Natural killer cell treated with Interleukin-12 subunit alpha and Interleukin-12 subunit beta and Interleukin-15 and Interleukin-18, amount 100 ng/mL, for 72 hours (primary cell): ENCODE results near the gene UBL7. TPM values are rescaled to one million over a fixed set of nuclear protein-coding genes. Genes with fewer than 3 reads are reported as not detected.

Experiments used
- ATAC-seq, 2 donors: fragments of 150-1000 bp; cut with Tn5 transposase in 1 of 2; sonication (Bioruptor Pico), chemical (Tn5 transposase) in 1 of 2; 2 replicates each; pipeline ENCODE4 v1.10.0; 2021
- DNase-seq: peaks from one replicate; pipeline ENCODE4 v3.0.0; 2022; ENCODE audit warnings: low spot score
- H3K27ac Mint-ChIP-seq, 2 donors: 1 replicate in 1 of 2; 2 replicates in 1 of 2; pipeline ENCODE4 v1.8.0; 2022; ENCODE audit warnings: mixed read lengths in 2 of 2, mild to moderate bottlenecking in 1 of 2, moderate library complexity in 1 of 2
- H3K27me3 Mint-ChIP-seq, 2 donors: 1 replicate in 1 of 2; 2 replicates in 1 of 2; pipeline ENCODE4 v1.8.0; 2022; ENCODE audit warnings: mixed read lengths in 2 of 2
- H3K36me3 Mint-ChIP-seq: one replicate; pipeline ENCODE4 v1.8.0; 2022; ENCODE audit warnings: mixed read lengths
- H3K4me1 Mint-ChIP-seq, 2 donors: 1 replicate in 1 of 2; 2 replicates in 1 of 2; pipeline ENCODE4 v1.8.0; 2022; ENCODE audit warnings: low read depth in 2 of 2, mixed read lengths in 2 of 2, mild to moderate bottlenecking in 1 of 2
- H3K4me3 Mint-ChIP-seq: one replicate; pipeline ENCODE4 v1.8.0; 2022; ENCODE audit warnings: mixed read lengths
- H3K9me3 Mint-ChIP-seq: 2 replicates; pipeline ENCODE4 v1.8.0; 2022; ENCODE audit warnings: mixed read lengths
- total RNA-seq, 2 donors: library from RNA; stranded (reverse); gene quantifications; one replicate each; pipeline ENCODE4 v1.2.3, GENCODE V29; 2022

Gene UBL7
- total RNA-seq, 2 donors from 2014 or later = 34.3 to 38.9 TPM

- DNase-seq = no peak
These were observed 52.6 kb downstream of the UBL7 start for GRCh38 chr15:74408385-74408784.

DNA sequence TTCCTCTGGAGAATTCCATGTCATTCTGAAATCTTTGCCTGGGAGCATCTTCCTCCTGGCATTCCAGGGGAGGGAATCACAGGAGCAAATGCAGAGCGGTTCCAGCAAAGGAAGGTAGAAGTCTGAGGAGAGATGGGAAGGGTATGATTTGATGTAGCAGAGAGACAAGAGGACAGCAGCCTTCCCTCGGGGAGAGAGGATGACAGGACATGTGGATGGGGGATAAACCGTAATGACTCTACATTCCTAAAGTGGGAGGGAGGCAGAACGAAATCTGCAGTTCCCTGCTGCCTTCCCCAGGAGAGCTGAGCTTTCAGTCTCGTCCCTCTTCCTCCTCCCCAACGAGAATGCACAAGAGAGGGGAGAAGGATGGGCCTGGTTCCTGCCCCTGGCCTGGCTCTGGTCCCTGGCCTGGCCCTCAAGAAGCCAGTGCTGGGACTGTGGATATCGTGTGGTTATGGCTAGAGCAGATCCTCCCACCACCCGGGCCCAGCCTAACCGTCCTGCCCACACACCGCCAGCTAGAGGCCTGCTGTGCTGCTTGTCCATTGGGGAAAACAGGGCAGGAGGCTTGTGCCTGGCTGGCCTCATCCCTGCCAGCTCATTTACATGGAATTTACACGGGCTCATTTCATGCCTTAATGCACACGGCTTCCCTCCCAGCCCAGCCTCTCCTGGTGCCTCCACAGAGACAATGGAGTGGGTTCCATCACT lies 53.8 kb downstream of the UBL7 start:
- no peaks in the 10 kb centered on the region for H3K27me3 Mint-ChIP-seq
- H3K36me3 Mint-ChIP-seq = no peaks in the 10 kb centered on the region
- H3K9me3 Mint-ChIP-seq = no peaks in the 10 kb centered on the region
- peaks cover 43 to 44% of the 10 kb centered on the region in 2 donors for H3K4me1 Mint-ChIP-seq
- H3K4me3 Mint-ChIP-seq = no peak overlapping the region
- ATAC-seq = no peak
- DNase-seq = no peak
- peak overlapping the region; percentile 60 to 68 for H3K27ac Mint-ChIP-seq

More at GRCh38 chr15:74408385-74408784, 52.6 kb downstream of the UBL7 start:
- Mint-ChIP-seq H3K27ac (peak overlapping the region; percentile 60 to 68), H3K27me3 (no peaks in the 10 kb centered on the region), H3K4me3 (no peak overlapping the region), H3K4me1 (peaks cover 31% of the 10 kb centered on the region in 2 donors), H3K36me3 (no peaks in the 10 kb centered on the region), H3K9me3 (no peaks in the 10 kb centered on the region)
- ATAC-seq = no peak

DNA sequence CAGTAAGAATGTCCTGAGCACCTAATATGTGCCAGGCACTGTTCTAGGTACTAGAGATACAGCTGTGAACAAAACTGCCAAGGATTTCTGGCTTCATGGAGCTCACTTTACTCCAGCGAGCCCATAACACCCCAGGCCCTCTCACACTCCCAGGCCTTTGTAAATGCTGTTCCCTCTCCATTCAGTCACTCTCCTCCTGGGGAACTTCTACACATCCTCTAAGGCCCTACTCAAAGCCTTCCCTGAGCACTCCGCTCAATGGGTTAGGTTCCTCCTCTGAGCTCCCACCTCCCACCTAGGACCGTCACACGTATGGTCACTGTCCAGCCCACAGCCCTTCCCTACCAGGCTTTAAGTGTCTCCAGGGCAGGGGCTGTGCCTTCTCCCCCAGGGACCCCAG lies 54.4 kb downstream of the UBL7 start:
- no peaks in the 10 kb centered on the region for H3K27me3 Mint-ChIP-seq
- peak overlapping the region; percentile 25 for H3K4me3 Mint-ChIP-seq
- no peaks in the 10 kb centered on the region for H3K9me3 Mint-ChIP-seq
- no peak for ATAC-seq
- no peaks in the 10 kb centered on the region for H3K36me3 Mint-ChIP-seq
- no peak for DNase-seq
- H3K27ac Mint-ChIP-seq = peak overlapping the region; percentile 60 to 68
- H3K4me1 Mint-ChIP-seq = peaks cover 49 to 50% of the 10 kb centered on the region in 2 donors

GRCh38 chr15:74405823-74406222 lies 55.1 kb downstream of the UBL7 start:
- Mint-ChIP-seq H3K27ac (peak overlapping the region; percentile 60 to 68), H3K9me3 (no peaks in the 10 kb centered on the region), H3K36me3 (no peaks in the 10 kb centered on the region), H3K27me3 (no peaks in the 10 kb centered on the region), H3K4me3 (peak overlapping the region; percentile 16), H3K4me1 (peaks cover 55 to 57% of the 10 kb centered on the region in 2 donors)
- DNase-seq (no peak), ATAC-seq (no peak)

DNA sequence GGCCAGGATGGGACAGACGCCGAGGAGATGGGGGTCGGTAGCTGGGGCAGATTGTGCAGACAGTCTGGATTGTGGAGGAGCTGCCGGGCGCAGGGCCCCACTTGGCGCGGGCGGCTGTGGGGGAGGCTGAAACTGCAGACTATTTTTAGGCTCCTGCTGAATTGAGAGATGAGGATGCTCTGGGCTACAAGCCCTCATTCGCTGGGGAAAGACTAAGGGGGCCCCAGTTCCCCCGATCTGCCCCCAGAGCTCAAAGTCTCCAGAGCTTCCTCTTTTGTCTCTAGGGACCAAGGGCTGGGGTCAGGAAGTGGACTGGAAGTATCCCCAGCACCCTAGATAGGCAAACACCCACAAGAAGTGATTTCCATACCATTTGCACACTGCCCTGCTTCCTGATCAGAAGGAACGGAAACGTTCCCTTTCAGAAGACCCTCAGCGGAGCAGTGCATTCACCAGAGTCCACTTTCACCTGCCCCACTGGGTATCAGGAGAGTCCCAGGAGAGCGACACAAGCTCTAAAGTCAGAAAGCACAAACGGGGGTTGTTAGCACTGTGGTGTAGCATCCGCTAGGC lies 56.9 kb downstream of the UBL7 start:
- ATAC-seq = no peak
- Mint-ChIP-seq H3K4me1 (peaks cover 69 to 71% of the 10 kb centered on the region in 2 donors), H3K27ac (peak overlapping the region; percentile 88 to 93), H3K27me3 (no peaks in the 10 kb centered on the region), H3K9me3 (no peaks in the 10 kb centered on the region), H3K4me3 (peak overlapping the region; percentile 81), H3K36me3 (no peaks in the 10 kb centered on the region)
- no peak for DNase-seq

DNA sequence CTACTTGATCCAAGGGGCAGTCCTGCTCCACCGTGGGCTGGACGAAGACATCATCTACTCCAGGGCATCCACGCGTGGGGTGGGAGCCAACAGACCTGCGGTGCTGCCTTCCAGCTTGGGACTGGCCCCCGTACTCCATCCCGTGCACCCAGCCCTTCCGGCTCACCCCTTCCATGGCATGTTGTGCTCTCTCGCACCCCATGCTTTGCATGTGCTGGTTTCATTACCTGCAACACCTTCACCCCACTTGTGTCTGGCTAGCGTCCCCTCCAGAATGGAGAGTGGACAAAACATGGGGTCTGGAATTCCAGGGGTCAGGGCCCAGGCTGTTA lies 57.4 kb downstream of the UBL7 start:
- Mint-ChIP-seq H3K9me3 (no peaks in the 10 kb centered on the region), H3K27me3 (no peaks in the 10 kb centered on the region), H3K4me3 (peak overlapping the region; percentile 81), H3K4me1 (peaks cover 72 to 76% of the 10 kb centered on the region in 2 donors), H3K36me3 (no peaks in the 10 kb centered on the region), H3K27ac (peak overlapping the region; percentile 88 to 93)
- ATAC-seq (no peak), DNase-seq (no peak)

DNA sequence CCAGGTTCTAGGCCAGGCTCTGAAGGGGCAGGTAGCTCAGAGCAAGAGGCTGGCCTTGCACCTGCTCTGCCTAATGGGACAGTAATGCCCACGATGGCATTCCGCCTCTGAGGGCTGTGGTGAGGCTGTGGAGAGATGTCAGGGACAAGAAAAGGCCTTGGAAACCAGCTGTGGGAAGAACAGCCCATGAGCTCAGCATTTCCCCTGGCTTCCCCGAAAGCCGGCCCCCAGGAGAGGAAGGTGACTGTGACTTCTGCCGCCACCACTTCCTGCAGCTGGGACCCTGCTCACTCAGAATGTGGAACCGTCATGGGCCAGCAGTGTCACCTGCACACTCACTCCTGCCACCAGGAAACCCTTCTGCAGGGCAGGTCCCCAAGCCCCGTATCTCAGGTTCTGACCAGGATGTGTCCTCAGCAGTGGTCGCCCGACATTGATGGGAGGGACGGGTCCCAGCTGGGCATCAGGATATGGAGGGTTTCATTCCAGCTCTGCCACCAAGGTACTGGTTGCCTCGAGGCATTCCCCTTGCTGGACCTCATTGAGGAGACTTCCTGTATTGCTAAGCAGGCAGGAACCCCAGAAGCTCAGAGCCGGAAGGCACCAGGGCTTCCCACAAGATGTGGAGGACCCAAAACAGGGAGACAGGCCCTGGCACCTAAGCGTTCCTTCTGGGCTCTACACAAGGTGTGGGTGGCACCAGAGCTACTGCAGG lies 57.9 kb downstream of the UBL7 start:
- DNase-seq = peak; percentile 92
- peak; percentile 87 to 90 for ATAC-seq
- peak overlapping the region; percentile 88 to 93 for H3K27ac Mint-ChIP-seq

DNA sequence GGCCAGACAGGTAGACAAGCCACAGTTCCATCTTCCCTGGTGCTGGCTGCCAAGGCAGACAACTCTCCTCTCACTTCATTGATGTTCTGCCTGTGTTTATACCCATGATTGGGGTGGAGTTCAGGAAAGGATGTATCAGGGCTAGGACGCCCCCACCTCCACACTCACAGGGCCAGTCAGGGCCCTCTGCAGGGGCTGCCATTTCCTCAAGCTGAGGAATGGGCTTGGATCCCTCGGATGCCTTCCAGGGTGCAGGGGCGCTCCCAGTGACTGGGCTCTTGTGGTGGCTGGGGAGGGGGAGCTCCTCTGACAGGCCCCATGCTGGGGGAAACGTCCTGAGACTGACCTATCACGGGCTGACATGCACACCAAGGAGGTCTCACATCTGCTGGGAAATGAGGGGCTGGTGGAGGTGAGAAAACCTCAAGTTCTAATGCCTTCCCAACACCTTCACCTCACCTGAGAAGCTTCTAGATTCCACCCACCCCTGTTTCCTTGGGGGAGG lies 58.6 kb downstream of the UBL7 start:
- peak overlapping the region; percentile 88 to 93 for H3K27ac Mint-ChIP-seq
- H3K9me3 Mint-ChIP-seq = no peaks in the 10 kb centered on the region
- no peaks in the 10 kb centered on the region for H3K27me3 Mint-ChIP-seq
- peak overlapping the region; percentile 81 for H3K4me3 Mint-ChIP-seq
- DNase-seq (no peak), ATAC-seq (peak; percentile 31 to 48)
- no peaks in the 10 kb centered on the region for H3K36me3 Mint-ChIP-seq
- peaks cover 81 to 88% of the 10 kb centered on the region in 2 donors for H3K4me1 Mint-ChIP-seq

More for the DNA sequence above, 57.9 kb downstream of the UBL7 start:
- Mint-ChIP-seq H3K4me1 (peaks cover 74 to 81% of the 10 kb centered on the region in 2 donors), H3K27me3 (no peaks in the 10 kb centered on the region), H3K36me3 (no peaks in the 10 kb centered on the region), H3K9me3 (no peaks in the 10 kb centered on the region), H3K4me3 (peak overlapping the region; percentile 81)

GRCh38 chr15:74400915-74401757 lies 59.8 kb downstream of the UBL7 start:
- Mint-ChIP-seq H3K27me3 (no peaks in the 10 kb centered on the region), H3K27ac (peak overlapping the region; percentile 88 to 93), H3K4me1 (peaks cover 80 to 90% of the 10 kb centered on the region in 2 donors), H3K36me3 (no peaks in the 10 kb centered on the region), H3K9me3 (no peaks in the 10 kb centered on the region), H3K4me3 (peak overlapping the region; percentile 81)
- no peak for DNase-seq
- peak; percentile 36 to 43 for ATAC-seq

DNA sequence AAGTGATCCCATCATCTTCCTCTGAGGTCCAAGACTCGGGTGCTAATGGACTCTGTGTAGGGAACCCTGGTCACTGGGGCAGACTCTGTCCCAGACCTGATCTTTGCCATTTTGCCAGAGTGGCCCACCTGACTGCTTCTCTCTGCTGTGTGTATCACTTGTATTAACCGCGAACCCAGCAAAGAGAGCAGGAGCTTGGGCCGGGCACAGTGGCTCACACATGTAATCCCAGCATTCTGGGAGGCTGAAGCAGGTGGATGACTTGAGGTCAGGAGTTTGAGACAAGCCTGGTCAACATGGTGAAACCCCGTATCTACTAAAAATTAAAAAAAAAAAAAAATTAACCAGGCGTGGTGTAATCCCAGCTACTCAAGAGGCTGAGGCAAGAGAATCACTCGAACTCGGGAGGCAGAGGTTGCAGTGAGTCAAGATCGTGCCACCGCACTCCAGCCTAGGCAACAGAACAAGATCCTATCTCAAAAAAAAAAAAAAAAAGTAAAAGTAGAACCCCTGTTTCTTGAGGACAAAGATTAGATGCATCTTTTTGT lies 60.6 kb downstream of the UBL7 start:
- H3K27me3 Mint-ChIP-seq = no peaks in the 10 kb centered on the region
- H3K36me3 Mint-ChIP-seq = no peaks in the 10 kb centered on the region
- H3K4me1 Mint-ChIP-seq = peaks cover 79 to 84% of the 10 kb centered on the region in 2 donors
- H3K4me3 Mint-ChIP-seq = peak overlapping the region; percentile 81
- no peaks in the 10 kb centered on the region for H3K9me3 Mint-ChIP-seq
- ATAC-seq (peak; percentile 34 to 40), DNase-seq (no peak)
- H3K27ac Mint-ChIP-seq = peak overlapping the region; percentile 88 to 93

- Mint-ChIP-seq H3K9me3 (no peaks in the 10 kb centered on the region), H3K27ac (peak overlapping the region; percentile 88 to 93), H3K4me3 (peak overlapping the region; percentile 81), H3K4me1 (peaks cover 79 to 82% of the 10 kb centered on the region in 2 donors), H3K36me3 (no peaks in the 10 kb centered on the region), H3K27me3 (no peaks in the 10 kb centered on the region)
- DNase-seq (peak; percentile 80), ATAC-seq (peak; percentile 34 to 62)
These were observed 61.2 kb downstream of the UBL7 start for GRCh38 chr15:74399511-74400312.

GRCh38 chr15:74399100-74399499 lies 61.9 kb downstream of the UBL7 start:
- Mint-ChIP-seq H3K36me3 (no peaks in the 10 kb centered on the region), H3K4me3 (peak overlapping the region; percentile 45), H3K27me3 (no peaks in the 10 kb centered on the region), H3K27ac (peak overlapping the region; percentile 88 to 93), H3K4me1 (peaks cover 73 to 82% of the 10 kb centered on the region in 2 donors), H3K9me3 (no peaks in the 10 kb centered on the region)
- DNase-seq = no peak
- ATAC-seq = no peak
